ENCODE results near the gene PTPN7. TPM values are rescaled to one million over a fixed set of nuclear protein-coding genes. Genes with fewer than 3 reads are reported as not detected.

The PTPN7 gene
- total RNA-seq, 4 donors from 2014 or later = 2.9 to 14.4 (median 4.6) TPM

DNA sequence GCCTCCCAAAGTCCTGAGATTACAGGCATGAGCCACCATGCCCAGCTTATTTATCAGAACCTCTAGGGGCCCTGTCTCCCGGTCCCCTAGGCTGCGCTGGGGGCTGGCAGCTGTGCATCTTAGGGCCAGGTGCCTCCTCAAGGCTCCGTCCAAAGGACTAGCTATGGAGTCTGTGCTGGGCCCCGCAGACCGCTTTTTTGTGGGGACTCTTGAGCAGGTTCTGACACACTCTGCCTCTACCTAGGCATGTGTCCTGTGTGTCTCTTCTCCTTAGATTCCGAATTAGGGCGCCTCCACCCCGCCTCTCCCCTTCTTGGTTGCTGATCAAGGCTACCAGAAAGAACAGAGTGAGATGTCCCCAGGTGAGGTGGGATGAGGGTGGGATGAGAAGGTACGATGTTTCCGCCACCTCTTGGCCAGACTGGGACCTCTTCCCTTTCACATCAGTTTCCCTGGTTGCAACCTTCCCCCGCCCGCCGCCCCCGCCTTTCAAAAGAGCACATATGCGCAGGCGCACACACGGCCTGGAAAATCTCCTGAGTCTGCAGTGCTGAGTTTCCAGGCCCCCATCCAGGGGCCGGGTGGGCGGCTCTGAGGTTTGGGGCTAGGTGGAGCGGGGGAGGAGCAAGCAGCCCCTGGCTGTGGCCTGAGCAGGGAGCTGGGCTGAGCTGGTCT, 5.0 kb upstream of the PTPN7 start:
- ATAC-seq (ENCODE audit: low FRiP score) (no peak), DNase-seq (ENCODE audit: low spot score) (no peak)

DNA sequence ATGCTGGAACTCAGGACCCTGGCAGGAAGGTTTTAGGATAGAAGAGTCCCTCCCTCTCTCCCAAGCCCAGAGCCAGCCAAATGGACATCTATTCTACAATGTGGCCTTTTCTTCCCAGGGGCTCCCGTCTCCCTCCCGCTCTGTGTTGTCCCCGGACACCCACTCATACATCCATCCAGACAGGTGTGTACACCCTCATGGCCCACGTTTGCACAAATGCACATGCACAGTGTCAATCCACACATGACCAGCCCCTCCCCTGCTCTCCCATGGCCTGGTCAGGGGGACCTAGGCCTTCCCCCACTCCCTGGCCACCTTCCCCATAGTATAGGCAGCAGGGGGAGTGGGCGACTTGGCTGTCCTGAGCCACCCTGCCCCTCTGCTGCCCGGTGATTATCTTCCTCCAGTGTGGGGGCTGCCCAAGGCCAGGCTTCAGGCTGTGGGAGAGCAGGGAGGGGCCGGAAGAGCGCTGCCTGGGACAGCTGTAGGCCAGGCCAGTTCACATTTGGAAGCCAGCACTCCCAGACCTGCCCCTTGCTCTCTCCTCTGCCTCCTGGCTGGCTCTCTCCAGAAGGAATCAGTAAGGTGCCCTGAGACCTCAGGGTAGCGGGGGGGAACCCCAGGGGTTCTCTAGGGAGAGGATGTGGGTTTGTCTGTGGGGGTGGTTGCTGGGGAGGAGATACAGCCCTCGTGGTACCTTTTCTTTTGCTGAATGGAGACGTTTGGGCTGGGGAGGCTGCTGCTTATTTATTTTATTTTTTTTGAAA, 4.1 kb upstream of the PTPN7 start:
- ATAC-seq (ENCODE audit: low FRiP score) = no peak
- TF ChIP-seq, protein P1, sequence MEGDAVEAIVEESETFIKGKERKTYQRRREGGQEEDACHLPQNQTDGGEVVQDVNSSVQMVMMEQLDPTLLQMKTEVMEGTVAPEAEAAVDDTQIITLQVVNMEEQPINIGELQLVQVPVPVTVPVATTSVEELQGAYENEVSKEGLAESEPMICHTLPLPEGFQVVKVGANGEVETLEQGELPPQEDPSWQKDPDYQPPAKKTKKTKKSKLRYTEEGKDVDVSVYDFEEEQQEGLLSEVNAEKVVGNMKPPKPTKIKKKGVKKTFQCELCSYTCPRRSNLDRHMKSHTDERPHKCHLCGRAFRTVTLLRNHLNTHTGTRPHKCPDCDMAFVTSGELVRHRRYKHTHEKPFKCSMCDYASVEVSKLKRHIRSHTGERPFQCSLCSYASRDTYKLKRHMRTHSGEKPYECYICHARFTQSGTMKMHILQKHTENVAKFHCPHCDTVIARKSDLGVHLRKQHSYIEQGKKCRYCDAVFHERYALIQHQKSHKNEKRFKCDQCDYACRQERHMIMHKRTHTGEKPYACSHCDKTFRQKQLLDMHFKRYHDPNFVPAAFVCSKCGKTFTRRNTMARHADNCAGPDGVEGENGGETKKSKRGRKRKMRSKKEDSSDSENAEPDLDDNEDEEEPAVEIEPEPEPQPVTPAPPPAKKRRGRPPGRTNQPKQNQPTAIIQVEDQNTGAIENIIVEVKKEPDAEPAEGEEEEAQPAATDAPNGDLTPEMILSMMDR (IDR thresholded peaks at IDR 0.05) = no peak
- no peak for DNase-seq (ENCODE audit: low spot score)

More for the DNA sequence above, 5.0 kb upstream of the PTPN7 start:
- TF ChIP-seq, protein P1 (IDR thresholded peaks at IDR 0.05) = no peak

DNA sequence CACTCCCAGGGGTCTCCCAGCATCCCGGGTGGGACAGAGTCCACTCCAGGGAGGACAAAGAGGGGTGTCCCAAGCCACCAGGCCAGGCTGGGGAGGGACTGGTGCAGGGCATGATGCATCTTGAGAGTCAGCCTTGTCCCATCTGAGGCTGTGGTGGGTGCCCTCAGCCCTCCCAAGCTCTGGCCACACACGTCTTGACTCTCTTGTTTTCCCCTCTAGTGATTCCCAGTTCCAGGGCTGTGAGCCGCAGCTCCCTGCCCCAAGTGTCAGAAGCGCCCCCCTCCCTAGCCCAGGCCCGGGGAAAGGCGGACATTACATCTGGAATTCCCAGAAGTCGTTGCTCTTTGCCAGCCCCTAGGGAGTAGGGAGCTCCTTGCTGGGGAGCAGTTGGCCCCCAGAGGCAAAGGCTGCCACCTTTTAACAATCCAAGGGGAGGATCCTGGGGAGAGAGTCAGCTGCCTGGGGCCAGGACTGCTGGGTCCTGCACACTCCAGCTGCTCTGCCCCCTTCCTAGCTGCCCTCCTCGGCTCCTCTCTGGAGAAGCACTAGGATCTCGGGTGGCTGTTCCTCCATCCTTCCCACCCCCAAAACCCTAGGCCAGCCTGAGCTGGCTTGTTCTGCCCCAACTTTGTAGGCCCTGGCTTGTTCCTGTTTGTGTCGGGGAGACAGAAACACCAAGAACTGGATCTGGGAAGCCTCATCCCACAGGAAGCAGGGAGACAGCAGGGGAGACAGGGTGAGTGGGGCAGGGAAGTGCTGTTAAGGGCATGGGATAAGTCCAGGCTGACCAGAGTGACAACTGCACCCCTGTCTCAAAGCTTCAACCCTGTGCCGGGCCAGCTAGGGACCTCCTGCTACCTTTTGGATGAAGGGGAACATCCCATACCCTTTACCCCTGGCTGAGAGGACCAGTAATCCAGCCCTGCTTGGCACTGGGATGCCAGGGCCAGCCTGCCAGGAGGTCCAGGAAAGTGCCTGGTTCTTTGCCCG, 3.2 kb upstream of the PTPN7 start:
- TF ChIP-seq, protein P1 (IDR thresholded peaks at IDR 0.05) = no peak
- ATAC-seq (ENCODE audit: low FRiP score) (no peak), DNase-seq (ENCODE audit: low spot score) (no peak)

DNA sequence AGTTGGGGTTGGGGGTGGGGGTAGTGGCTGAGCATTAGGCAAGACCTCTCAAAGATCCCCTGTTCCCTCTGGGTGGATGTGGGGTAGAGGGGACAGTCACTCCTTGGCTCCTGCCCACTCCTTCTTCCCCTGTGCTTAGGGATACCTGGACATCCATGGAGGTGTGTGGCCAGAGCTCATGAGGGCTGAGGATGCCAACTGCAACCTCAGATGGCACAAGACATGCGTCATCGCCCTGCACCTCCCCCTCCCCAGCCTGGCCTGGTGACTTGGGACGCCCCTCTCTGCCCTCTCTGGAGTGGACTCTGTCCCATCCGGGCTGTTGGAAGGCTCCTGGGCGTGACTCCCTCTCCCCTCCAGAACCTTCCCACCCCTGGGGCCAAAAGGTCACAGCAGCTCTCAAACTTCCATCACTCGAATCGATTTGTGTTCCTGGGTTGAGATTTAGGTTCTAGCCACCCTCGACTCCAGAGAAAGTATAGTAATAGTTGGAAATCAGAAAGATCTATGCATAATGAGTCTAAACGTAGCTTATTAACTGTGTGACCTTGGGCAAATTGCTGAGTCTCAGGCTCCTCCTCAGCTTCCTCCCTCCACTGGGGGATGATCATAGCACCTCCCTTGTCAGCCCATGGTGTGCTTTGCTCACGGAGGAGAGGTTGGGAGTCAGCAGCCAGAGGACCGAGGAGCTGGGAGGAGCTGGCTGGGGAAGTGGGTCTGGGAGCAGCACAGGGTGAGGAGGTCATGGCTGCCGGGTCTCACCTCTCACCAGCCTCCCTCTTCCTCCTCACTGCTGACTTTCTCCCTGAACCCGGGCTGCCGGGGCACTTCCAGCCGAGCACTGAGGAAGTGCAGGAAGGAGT, 2.2 kb upstream of the PTPN7 start:
- no peak for ATAC-seq (ENCODE audit: low FRiP score)
- no peak for DNase-seq (ENCODE audit: low spot score)
- TF ChIP-seq, protein P1 (IDR thresholded peaks at IDR 0.05) = no peak

DNA sequence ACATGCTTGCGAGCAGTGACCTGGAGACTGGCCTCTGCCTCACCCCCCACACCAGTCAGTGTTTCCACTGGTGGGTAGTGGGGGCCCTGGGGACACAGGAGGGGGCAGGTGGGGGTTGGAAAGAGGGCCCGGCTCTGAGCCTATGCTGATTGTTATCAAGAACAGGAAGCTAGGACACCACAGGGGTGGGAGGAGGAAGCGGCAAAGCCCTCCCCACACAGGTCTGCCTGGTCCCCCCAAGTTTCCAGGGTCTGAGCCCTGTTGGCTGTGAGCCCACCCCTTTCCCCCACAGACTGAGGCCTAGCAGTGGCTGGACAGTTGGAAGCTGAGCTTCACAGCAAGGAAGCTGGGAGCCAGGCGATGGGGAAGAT, 1.6 kb upstream of the PTPN7 start:
- TF ChIP-seq, protein P1 (IDR thresholded peaks at IDR 0.05) = no peak
- ATAC-seq (ENCODE audit: low FRiP score) (no peak), DNase-seq (ENCODE audit: low spot score) (no peak)
